Keratinocyte (primary cell): ENCODE data around the gene MLIP.

Experiments
- EZH2 ChIP-seq: IDR thresholded peaks from one replicate; pipeline ENCODE4 v1.6.1; 2012; ENCODE audit warnings: inconsistent platforms, mild to moderate bottlenecking, low read length, moderate library complexity
- TF ChIP-seq, protein P1 (sequence below), 3 experiments: IDR thresholded peaks in 1 of 3; conservative IDR thresholded peaks in 1 of 3; optimal IDR thresholded peaks in 1 of 3; 2 replicates in 2 of 3; 3 replicates in 1 of 3; pipeline versions ENCODE3 to v1.5.1; 2011; ENCODE audit warnings: low read length in 3 of 3, mild to moderate bottlenecking in 3 of 3, moderate library complexity in 2 of 3, control low read depth in 1 of 3, inconsistent platforms in 1 of 3; ENCODE audit not compliant: insufficient read depth in 2 of 3; ENCODE audit errors: extremely low read depth in 1 of 3

DNA sequence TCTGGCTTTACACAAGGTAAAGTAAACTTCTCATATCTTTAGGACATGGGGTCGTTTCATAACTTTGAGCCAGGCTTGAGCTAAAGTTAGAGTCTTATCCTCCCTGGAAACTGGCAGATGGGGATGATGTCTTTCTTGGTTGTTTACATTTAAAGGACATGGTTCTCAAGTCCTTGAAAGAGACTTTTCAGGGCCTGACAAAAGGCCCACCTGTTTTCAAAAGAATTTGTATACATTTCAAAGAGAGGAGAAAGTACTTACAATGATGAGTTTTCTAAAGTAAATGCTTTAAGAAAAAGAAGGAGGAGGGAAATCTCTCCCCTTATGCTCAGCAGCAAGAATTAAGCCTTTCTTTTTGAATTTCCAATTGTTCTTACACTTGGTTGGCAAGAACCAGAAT is 151.3 kb downstream of the MLIP start:
- TF ChIP-seq, protein P1, sequence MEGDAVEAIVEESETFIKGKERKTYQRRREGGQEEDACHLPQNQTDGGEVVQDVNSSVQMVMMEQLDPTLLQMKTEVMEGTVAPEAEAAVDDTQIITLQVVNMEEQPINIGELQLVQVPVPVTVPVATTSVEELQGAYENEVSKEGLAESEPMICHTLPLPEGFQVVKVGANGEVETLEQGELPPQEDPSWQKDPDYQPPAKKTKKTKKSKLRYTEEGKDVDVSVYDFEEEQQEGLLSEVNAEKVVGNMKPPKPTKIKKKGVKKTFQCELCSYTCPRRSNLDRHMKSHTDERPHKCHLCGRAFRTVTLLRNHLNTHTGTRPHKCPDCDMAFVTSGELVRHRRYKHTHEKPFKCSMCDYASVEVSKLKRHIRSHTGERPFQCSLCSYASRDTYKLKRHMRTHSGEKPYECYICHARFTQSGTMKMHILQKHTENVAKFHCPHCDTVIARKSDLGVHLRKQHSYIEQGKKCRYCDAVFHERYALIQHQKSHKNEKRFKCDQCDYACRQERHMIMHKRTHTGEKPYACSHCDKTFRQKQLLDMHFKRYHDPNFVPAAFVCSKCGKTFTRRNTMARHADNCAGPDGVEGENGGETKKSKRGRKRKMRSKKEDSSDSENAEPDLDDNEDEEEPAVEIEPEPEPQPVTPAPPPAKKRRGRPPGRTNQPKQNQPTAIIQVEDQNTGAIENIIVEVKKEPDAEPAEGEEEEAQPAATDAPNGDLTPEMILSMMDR (optimal IDR thresholded peaks at IDR 0.05 in 1 of 3, IDR thresholded peaks at IDR 0.05 in 1 of 3, conservative IDR thresholded peaks at IDR 0.05 in 1 of 3; ENCODE audit: extremely low read depth in 1 of 3, insufficient read depth in 2 of 3, low read length in 3 of 3) = no peak
- TF ChIP-seq EZH2 = no peak
